ENCODE data around the gene PTGES3L. TPM values are rescaled to one million over a fixed set of nuclear protein-coding genes. Genes with fewer than 3 reads are reported as not detected.

PTGES3L gene
- total and polyA plus RNA-seq, 2 of the 13 experiments (the other 11 are each of a cell fraction or from before 2014, with no cell fraction given): 1.2 to 2.9 TPM

GRCh38 chr17:42980766-42981397, 1.0 kb upstream of the PTGES3L start (continued):
- TF ChIP-seq ZBTB46 (CRISPR knock-in tag; IDR thresholded peaks at IDR 0.05; ENCODE audit: borderline replicate concordance) (no peak), HMGXB4 (CRISPR knock-in tag; IDR thresholded peaks at IDR 0.05; ENCODE audit: borderline replicate concordance in 1 of 2, low read depth in 1 of 2) (peak; percentile 64 to 75; a peak in 3 of 4 replicates), NR0B2 (CRISPR knock-in tag; IDR thresholded peaks at IDR 0.05) (peak; percentile 49; the same call in 1 of the 2 replicates), RAD21 (CRISPR knock-in tag; IDR thresholded peaks at IDR 0.05) (peak; percentile 90), ZBTB33 (CRISPR knock-in tag; IDR thresholded peaks at IDR 0.05) (0 out of 2 replicates have a peak, but pooled peaks have one; percentile 12), RBM39 (IDR thresholded peaks at IDR 0.05; ENCODE audit: low read depth, low read length, poor library complexity, severe bottlenecking) (peak; percentile 41), ZNF576 (CRISPR knock-in tag; IDR thresholded peaks at IDR 0.05) (no peak), FOXP4 (CRISPR knock-in tag; IDR thresholded peaks at IDR 0.05) (no peak), ARHGAP35 (CRISPR knock-in tag; IDR thresholded peaks at IDR 0.05; ENCODE audit: borderline replicate concordance) (no peak), TEAD2 (CRISPR knock-in tag; IDR thresholded peaks at IDR 0.05) (no peak), RXRA (CRISPR knock-in tag; IDR thresholded peaks at IDR 0.05) (0 out of 2 replicates have a peak, but pooled peaks have one; percentile 28), ZSCAN29 (CRISPR knock-in tag; conservative IDR thresholded peaks at IDR 0.05) (no peak), ZNF557 (CRISPR knock-in tag; IDR thresholded peaks at IDR 0.05) (no peak), KLF9 (CRISPR knock-in tag; IDR thresholded peaks at IDR 0.05; ENCODE audit: low read depth) (no peak), HNF4A (CRISPR knock-in tag; IDR thresholded peaks at IDR 0.05) (no peak), ZNF850 (CRISPR knock-in tag; conservative IDR thresholded peaks at IDR 0.05) (no peak), CENPT (CRISPR knock-in tag; IDR thresholded peaks at IDR 0.05; ENCODE audit: low read depth) (peak; percentile 66; the same call in 1 of the 2 replicates), KDM1A (CRISPR knock-in tag; IDR thresholded peaks at IDR 0.05) (peak; percentile 54; the same call in 1 of the 2 replicates), ELF4 (CRISPR knock-in tag; IDR thresholded peaks at IDR 0.05; ENCODE audit: borderline replicate concordance) (peak; percentile 19; the same call in 1 of the 2 replicates), MXD3 (CRISPR knock-in tag; IDR thresholded peaks at IDR 0.05) (peak; percentile 40; the same call in 1 of the 2 replicates)

Measured in HepG2 (cell line).